Astrocyte (in vitro differentiated cells and primary cell): ENCODE data around the gene ZNF414. TPM values are rescaled to one million over a fixed set of nuclear protein-coding genes. Genes with fewer than 3 reads are reported as not detected.
A peak's percentile ranks its signal among the peaks of the same experiment; 100 is the strongest.

Experiments
- DNase-seq: peaks from one replicate; pipeline ENCODE4 v3.0.0-alpha.2; 2010; ENCODE audit warnings: low read depth
- FAIRE-seq: peaks from 2 replicates; lab custom pipeline; 2011; peaks lifted over from hg19 to GRCh38; lab: Jason Lieb, UNC
- H2AFZ ChIP-seq: 2 replicates; pipeline ENCODE4 v1.6.0; 2012; ENCODE audit warnings: low read depth, low read length, inconsistent platforms
- H3K27ac ChIP-seq: 2 replicates; pipeline ENCODE4 v1.5.1; 2011; ENCODE audit warnings: low read depth, low read length, inconsistent platforms
- H3K27me3 ChIP-seq: 2 replicates; pipeline ENCODE4 v1.6.0; 2011; ENCODE audit warnings: low read length, inconsistent platforms; ENCODE audit not compliant: insufficient read depth
- H3K36me3 ChIP-seq: 2 replicates; pipeline ENCODE4 v1.5.1; 2011; ENCODE audit warnings: low read length, inconsistent platforms; ENCODE audit not compliant: insufficient read depth
- H3K4me1 ChIP-seq: 2 replicates; pipeline ENCODE4 v1.5.1; 2011; ENCODE audit warnings: low read length, inconsistent platforms; ENCODE audit not compliant: insufficient read depth
- H3K4me2 ChIP-seq: 2 replicates; pipeline ENCODE4 v1.6.0; 2012; ENCODE audit warnings: low read length, inconsistent platforms
- H3K4me3 ChIP-seq: 2 replicates; pipeline ENCODE4 v1.5.1; 2011; ENCODE audit warnings: low read depth, mild to moderate bottlenecking, low read length, inconsistent platforms; ENCODE audit not compliant: insufficient read depth
- H3K79me2 ChIP-seq: 2 replicates; pipeline ENCODE4 v1.6.0; 2012; ENCODE audit warnings: mild to moderate bottlenecking, low read length, inconsistent platforms; ENCODE audit not compliant: insufficient read depth
- H3K9ac ChIP-seq: 2 replicates; pipeline ENCODE4 v1.6.0; 2012; ENCODE audit warnings: mild to moderate bottlenecking, low read length, inconsistent platforms
- H3K9me3 ChIP-seq: 2 replicates; pipeline ENCODE4 v1.5.1; 2012; ENCODE audit warnings: low read depth, mild to moderate bottlenecking, low read length, inconsistent platforms; ENCODE audit not compliant: insufficient read depth
- H4K20me1 ChIP-seq: 2 replicates; pipeline ENCODE4 v1.6.0; 2012; ENCODE audit warnings: low read length, inconsistent platforms; ENCODE audit not compliant: insufficient read depth
- H3K27ac Mint-ChIP-seq: one replicate; pipeline ENCODE4 v1.8.0; 2021; ENCODE audit warnings: mild to moderate bottlenecking, mixed read lengths; ENCODE audit not compliant: unreplicated experiment
- H3K27me3 Mint-ChIP-seq: one replicate; pipeline ENCODE4 v1.8.0; 2021; ENCODE audit warnings: low read depth, mixed read lengths; ENCODE audit not compliant: unreplicated experiment
- H3K36me3 Mint-ChIP-seq: one replicate; pipeline ENCODE4 v1.8.0; 2021; ENCODE audit warnings: low read depth, mixed read lengths; ENCODE audit not compliant: unreplicated experiment
- H3K4me1 Mint-ChIP-seq: one replicate; pipeline ENCODE4 v1.8.0; 2021; ENCODE audit warnings: low read depth, mixed read lengths; ENCODE audit not compliant: unreplicated experiment
- H3K4me3 Mint-ChIP-seq: one replicate; pipeline ENCODE4 v1.8.0; 2021; ENCODE audit warnings: mild to moderate bottlenecking, moderate library complexity, mixed read lengths; ENCODE audit not compliant: unreplicated experiment
- H3K9me3 Mint-ChIP-seq: one replicate; pipeline ENCODE4 v1.8.0; 2021; ENCODE audit warnings: mild to moderate bottlenecking, mixed read lengths; ENCODE audit not compliant: unreplicated experiment
- EZH2 ChIP-seq: IDR thresholded peaks from 2 replicates; pipeline ENCODE4 v1.6.1; 2012; ENCODE audit warnings: mild to moderate bottlenecking, low read length, inconsistent platforms; ENCODE audit not compliant: insufficient read depth
- total RNA-seq: library from RNA; stranded (reverse); gene quantifications from 2 replicates; pipeline ENCODE4 v1.2.1, GENCODE V29; 2021
- TF ChIP-seq, protein P1 (sequence below): IDR thresholded peaks from 2 replicates; pipeline ENCODE4 v1.5.1; 2011; ENCODE audit warnings: low read depth, mild to moderate bottlenecking, inconsistent platforms, low read length, moderate library complexity; ENCODE audit not compliant: insufficient read depth

ZNF414 gene
- total RNA-seq, 1 donor from 2014 or later: 17.2 TPM

DNA sequence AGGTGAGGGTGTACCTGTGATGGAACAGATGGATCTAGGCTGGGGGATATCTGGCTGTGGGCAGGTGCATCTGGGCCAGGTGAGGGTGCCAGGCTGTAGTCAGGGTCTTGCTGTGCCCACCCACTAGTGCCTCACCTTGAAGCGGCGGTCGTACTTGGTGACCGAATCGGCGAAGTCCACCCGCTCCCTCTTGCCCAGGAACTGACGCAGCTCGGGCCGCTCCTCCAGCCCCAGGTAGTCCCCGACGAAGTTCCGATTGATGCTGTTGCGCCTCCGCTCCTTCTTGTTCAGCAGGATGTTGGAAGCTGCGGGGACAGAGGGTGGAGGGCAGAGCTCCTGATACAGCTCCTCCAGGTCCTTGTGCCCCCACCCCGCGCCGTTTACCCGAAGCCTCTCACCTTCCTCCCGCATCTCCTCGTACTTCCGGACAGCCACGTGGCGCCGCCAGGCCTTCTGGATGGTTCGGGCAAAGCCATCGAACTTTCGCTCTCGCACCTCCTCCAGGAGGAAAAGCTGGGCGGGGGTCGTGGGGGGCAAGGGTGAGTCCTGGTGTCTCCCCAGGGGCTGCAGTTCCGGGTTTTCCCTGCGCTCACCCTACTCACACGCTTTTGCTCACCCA, 16.2 kb upstream of the ZNF414 start:
- peaks cover 4% of the 10 kb centered on the region for H3K36me3 Mint-ChIP-seq
- no peak for DNase-seq

DNA sequence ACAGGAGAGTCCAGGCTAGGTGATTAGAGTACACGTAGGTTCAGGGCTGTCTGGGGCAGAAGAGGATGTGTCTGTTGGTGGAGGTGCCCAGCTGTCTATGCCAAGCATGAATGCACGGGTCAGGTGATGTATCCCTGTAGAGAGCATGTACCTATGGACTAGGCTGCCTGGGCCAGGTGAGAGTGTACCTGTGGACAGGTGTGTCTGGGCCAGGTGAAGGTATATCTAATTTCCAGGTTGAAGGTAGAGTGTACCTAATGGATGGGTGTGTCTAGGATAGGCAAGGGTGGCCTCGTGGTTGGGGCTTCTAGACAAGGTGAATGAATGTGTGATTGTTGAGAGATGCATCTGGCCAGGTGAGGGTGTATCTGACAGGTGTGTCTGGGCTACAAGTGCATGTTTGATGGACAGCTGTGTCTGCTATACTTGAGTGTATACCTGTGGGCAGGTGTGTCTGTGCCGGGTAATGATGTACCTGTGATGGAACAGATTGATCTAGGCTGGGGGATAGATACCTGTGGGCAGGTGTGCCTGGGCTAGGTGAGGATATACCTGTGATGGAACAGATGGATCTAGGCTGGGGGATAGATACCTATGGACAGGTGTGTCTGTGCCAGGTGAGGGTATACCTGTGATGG, 15.5 kb upstream of the ZNF414 start:
- Histone ChIP-seq H4K20me1 (peaks cover 17% of the 10 kb centered on the region), H3K9me3 (no peaks in the 10 kb centered on the region), H3K27ac (no peak overlapping the region), H3K9ac (no peak overlapping the region), H3K36me3 (no peaks in the 10 kb centered on the region), H3K4me1 (peaks cover 10% of the 10 kb centered on the region), H3K79me2 (peaks cover 8% of the 10 kb centered on the region), H3K4me2 (no peak overlapping the region), H2AFZ (no peak overlapping the region), H3K27me3 (no peaks in the 10 kb centered on the region), H3K4me3 (no peak overlapping the region)
- no peak overlapping the region for H3K4me3 Mint-ChIP-seq
- FAIRE-seq (no peak), DNase-seq (no peak)
- H3K4me1 Mint-ChIP-seq: peaks cover 7% of the 10 kb centered on the region
- TF ChIP-seq, protein P1, sequence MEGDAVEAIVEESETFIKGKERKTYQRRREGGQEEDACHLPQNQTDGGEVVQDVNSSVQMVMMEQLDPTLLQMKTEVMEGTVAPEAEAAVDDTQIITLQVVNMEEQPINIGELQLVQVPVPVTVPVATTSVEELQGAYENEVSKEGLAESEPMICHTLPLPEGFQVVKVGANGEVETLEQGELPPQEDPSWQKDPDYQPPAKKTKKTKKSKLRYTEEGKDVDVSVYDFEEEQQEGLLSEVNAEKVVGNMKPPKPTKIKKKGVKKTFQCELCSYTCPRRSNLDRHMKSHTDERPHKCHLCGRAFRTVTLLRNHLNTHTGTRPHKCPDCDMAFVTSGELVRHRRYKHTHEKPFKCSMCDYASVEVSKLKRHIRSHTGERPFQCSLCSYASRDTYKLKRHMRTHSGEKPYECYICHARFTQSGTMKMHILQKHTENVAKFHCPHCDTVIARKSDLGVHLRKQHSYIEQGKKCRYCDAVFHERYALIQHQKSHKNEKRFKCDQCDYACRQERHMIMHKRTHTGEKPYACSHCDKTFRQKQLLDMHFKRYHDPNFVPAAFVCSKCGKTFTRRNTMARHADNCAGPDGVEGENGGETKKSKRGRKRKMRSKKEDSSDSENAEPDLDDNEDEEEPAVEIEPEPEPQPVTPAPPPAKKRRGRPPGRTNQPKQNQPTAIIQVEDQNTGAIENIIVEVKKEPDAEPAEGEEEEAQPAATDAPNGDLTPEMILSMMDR: no peak
- no peak for TF ChIP-seq EZH2
- H3K36me3 Mint-ChIP-seq: peaks cover 4% of the 10 kb centered on the region
- no peak overlapping the region for H3K27ac Mint-ChIP-seq
- H3K9me3 Mint-ChIP-seq: peaks cover 3% of the 10 kb centered on the region
- H3K27me3 Mint-ChIP-seq: no peaks in the 10 kb centered on the region

More for the DNA sequence above, 16.2 kb upstream of the ZNF414 start:
- H3K27ac Mint-ChIP-seq: no peak overlapping the region
- H4K20me1 ChIP-seq: peaks cover 17% of the 10 kb centered on the region
- H3K9ac ChIP-seq: no peak overlapping the region
- no peak for FAIRE-seq
- H3K27me3 ChIP-seq: no peaks in the 10 kb centered on the region
- H3K4me3 Mint-ChIP-seq: no peak overlapping the region
- H3K36me3 ChIP-seq: no peaks in the 10 kb centered on the region
- peaks cover 8% of the 10 kb centered on the region for H3K79me2 ChIP-seq
- H3K27me3 Mint-ChIP-seq: no peaks in the 10 kb centered on the region
- H3K4me2 ChIP-seq: no peak overlapping the region
- no peak overlapping the region for H2AFZ ChIP-seq
- H3K4me1 Mint-ChIP-seq: peaks cover 7% of the 10 kb centered on the region
- H3K4me1 ChIP-seq: peaks cover 8% of the 10 kb centered on the region
- no peaks in the 10 kb centered on the region for H3K9me3 ChIP-seq
- TF ChIP-seq, protein P1: no peak
- TF ChIP-seq EZH2: no peak
- peaks cover 3% of the 10 kb centered on the region for H3K9me3 Mint-ChIP-seq
- no peak overlapping the region for H3K27ac ChIP-seq
- no peak overlapping the region for H3K4me3 ChIP-seq

DNA sequence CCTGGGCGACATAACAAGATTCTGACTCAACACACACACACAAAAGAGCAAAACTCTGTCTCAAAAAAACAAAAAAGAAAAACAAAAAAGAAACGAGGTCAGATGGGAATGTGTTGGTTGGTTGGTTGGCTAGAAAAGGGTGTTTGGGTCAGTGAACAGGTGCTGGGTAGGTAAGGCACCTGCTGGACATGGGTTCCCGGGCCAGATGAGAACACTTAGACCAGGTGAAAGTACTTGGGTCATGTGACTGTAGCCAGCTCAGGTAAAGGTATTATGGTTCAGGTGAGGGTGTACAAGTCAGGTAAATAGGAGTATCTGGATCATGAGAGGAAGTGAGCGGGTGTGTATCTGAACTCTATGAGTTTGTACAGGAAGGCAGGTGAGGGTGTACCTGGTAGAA, 14.5 kb upstream of the ZNF414 start:
- H3K27me3 Mint-ChIP-seq: no peaks in the 10 kb centered on the region
- no peak overlapping the region for H3K27ac Mint-ChIP-seq

More for the DNA sequence above, 14.5 kb upstream of the ZNF414 start:
- H2AFZ ChIP-seq: no peak overlapping the region
- H3K36me3 ChIP-seq: no peaks in the 10 kb centered on the region
- H3K27me3 ChIP-seq: no peaks in the 10 kb centered on the region
- FAIRE-seq (no peak), DNase-seq (no peak)
- H3K27ac ChIP-seq: no peak overlapping the region
- H3K4me3 ChIP-seq: no peak overlapping the region
- Mint-ChIP-seq H3K4me1 (peaks cover 7% of the 10 kb centered on the region), H3K9me3 (peaks cover 3% of the 10 kb centered on the region), H3K36me3 (peaks cover 4% of the 10 kb centered on the region), H3K4me3 (peak overlapping the region; percentile 36)
- no peaks in the 10 kb centered on the region for H3K9me3 ChIP-seq
- H3K4me2 ChIP-seq: no peak overlapping the region
- H4K20me1 ChIP-seq: peaks cover 17% of the 10 kb centered on the region
- H3K79me2 ChIP-seq: peaks cover 8% of the 10 kb centered on the region
- H3K4me1 ChIP-seq: peaks cover 10% of the 10 kb centered on the region
- no peak overlapping the region for H3K9ac ChIP-seq
- TF ChIP-seq, protein P1: no peak
- TF ChIP-seq EZH2: no peak
